ENCODE measurements around the gene ZCCHC24. TPM values are rescaled to one million over a fixed set of nuclear protein-coding genes. Genes with fewer than 3 reads are reported as not detected.

The ZCCHC24 gene
- total RNA-seq, 1 experiment from 2014 or later, result 3.8 TPM

DNA sequence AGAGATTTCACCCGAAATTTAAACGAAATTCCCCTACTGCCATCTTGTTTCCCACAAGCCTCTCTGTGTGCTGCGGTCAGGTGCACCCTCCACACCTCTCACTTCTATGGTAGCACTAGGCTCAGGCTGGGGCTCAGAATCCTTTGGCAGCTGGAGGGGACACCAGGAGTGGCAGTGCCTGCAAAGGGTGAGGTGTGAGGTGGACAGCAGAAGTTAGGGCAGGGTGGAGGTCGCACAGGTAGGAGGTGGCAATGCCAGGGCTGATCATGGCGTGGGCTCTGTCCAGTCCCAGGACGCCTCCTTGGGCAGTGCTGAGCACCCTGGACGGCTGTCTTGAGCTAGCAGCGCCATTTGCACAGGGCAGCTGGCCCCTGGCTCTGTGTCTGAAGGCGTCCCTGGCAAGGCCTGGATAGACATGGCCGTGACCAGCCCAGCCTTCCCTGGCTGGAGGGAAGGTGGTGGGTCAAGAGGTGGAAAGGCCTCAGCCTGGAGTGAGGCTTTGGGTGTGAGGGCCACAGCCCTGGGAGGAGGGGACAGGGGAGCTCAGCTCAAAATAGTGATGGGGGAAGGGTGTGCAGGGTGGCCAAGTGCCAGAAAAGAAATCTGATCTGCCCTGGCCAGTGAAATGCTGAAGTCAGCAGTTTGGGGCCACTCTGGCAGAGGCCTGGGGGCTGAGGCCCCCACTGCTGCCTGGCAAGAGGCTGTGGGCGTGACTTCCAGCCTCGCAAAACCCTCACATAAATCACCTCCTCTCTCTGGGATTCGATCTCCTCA is 40.0 kb downstream of the ZCCHC24 start:
- H4K8ac ChIP-seq (replicated peaks; ENCODE audit: insufficient read length, low read depth, low read length), result no peak overlapping the region
- peaks cover 6% of the 10 kb centered on the region; the same call in 1 of the 2 replicates for H3K4me1 ChIP-seq (ENCODE audit: insufficient read depth, low read length)
- H3T11ph ChIP-seq (ENCODE audit: low read length), result no peak overlapping the region
- no peak overlapping the region for H2BK120ac ChIP-seq (ENCODE audit: low read depth, low read length, poor library complexity, severe bottlenecking)
- H3K79me2 ChIP-seq (ENCODE audit: insufficient read depth, low read length), result no peaks in the 10 kb centered on the region
- H3K18ac ChIP-seq (ENCODE audit: insufficient read length, low read depth, low read length), result no peak overlapping the region
- no peaks in the 10 kb centered on the region for H3K36me3 Mint-ChIP-seq (ENCODE audit: insufficient read depth in 1 of 3, low read depth in 3 of 3)
- H3K23me2 ChIP-seq (ENCODE audit: insufficient read length, low read depth, low read length, poor library complexity, severe bottlenecking), result peaks cover 3% of the 10 kb centered on the region
- no peak overlapping the region for H2BK15ac ChIP-seq (ENCODE audit: low read depth, low read length)
- H3K4me1 Mint-ChIP-seq, result peaks cover 24 to 32% of the 10 kb centered on the region in 2 experiments
- no peak overlapping the region for H2BK5ac ChIP-seq (ENCODE audit: insufficient read length, low read length)
- H3K9ac ChIP-seq (ENCODE audit: extremely low read depth, insufficient read length, low read length), result no peak overlapping the region
- H3K9me3 Mint-ChIP-seq, result no peaks in the 10 kb centered on the region
- no peak overlapping the region for H3K56ac ChIP-seq (ENCODE audit: insufficient read length, low read depth, low read length)
- no peak overlapping the region for H2BK12ac ChIP-seq (ENCODE audit: insufficient read length, low read depth, low read length)
- H4K20me1 ChIP-seq (ENCODE audit: control insufficient read depth, insufficient read depth, insufficient read length), result no peaks in the 10 kb centered on the region
- H2AFZ ChIP-seq (ENCODE audit: low read length), result no peak overlapping the region
- TF ChIP-seq, protein P1, sequence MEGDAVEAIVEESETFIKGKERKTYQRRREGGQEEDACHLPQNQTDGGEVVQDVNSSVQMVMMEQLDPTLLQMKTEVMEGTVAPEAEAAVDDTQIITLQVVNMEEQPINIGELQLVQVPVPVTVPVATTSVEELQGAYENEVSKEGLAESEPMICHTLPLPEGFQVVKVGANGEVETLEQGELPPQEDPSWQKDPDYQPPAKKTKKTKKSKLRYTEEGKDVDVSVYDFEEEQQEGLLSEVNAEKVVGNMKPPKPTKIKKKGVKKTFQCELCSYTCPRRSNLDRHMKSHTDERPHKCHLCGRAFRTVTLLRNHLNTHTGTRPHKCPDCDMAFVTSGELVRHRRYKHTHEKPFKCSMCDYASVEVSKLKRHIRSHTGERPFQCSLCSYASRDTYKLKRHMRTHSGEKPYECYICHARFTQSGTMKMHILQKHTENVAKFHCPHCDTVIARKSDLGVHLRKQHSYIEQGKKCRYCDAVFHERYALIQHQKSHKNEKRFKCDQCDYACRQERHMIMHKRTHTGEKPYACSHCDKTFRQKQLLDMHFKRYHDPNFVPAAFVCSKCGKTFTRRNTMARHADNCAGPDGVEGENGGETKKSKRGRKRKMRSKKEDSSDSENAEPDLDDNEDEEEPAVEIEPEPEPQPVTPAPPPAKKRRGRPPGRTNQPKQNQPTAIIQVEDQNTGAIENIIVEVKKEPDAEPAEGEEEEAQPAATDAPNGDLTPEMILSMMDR (conservative IDR thresholded peaks at IDR 0.05), result no peak
- H3K27ac Mint-ChIP-seq, result peak overlapping the region in 1 of 3 experiments; percentile 28; a peak in 1 of 7 replicates
- no peak overlapping the region for H4K91ac ChIP-seq (ENCODE audit: insufficient read length, low read depth, low read length)
- WGBS (ENCODE audit: extremely low coverage, insufficient read length, low lambda C conversion rate), result no CpG with 5 or more reads among the region's 13 CpGs
- H4K5ac ChIP-seq (ENCODE audit: insufficient read length, low read depth, low read length), result no peak overlapping the region
- DNase-seq, result no peak
- no peak overlapping the region for H3K23ac ChIP-seq (ENCODE audit: insufficient read length, low read depth, low read length)
- no peak overlapping the region for H3K4me3 Mint-ChIP-seq
- no peak overlapping the region for H2AK5ac ChIP-seq (ENCODE audit: insufficient read length, low read length)
- no peak overlapping the region for H3K4ac ChIP-seq (ENCODE audit: low read depth, low read length)
- H3K14ac ChIP-seq (ENCODE audit: insufficient read depth, low read length), result no peak overlapping the region
- peaks cover 1% of the 10 kb centered on the region; the same call in 1 of the 2 replicates for H3K27me3 Mint-ChIP-seq (ENCODE audit: low read depth)
- H3K27ac ChIP-seq (ENCODE audit: insufficient read length, low read depth, low read length), result no peak overlapping the region
- no peaks in the 10 kb centered on the region for H3K9me3 ChIP-seq (ENCODE audit: control insufficient read depth, low read depth, low read length)
- no peaks in the 10 kb centered on the region for H3K79me1 ChIP-seq (ENCODE audit: insufficient read depth, low read depth, low read length, poor library complexity, severe bottlenecking)
- H2BK20ac ChIP-seq (ENCODE audit: low read depth, low read length, poor library complexity, severe bottlenecking), result no peak overlapping the region
- no peak overlapping the region for H3K4me2 ChIP-seq (ENCODE audit: insufficient read depth, insufficient read length, low read length)
- H3K27me3 ChIP-seq (ENCODE audit: insufficient read depth, low read length), result no peaks in the 10 kb centered on the region
